OCI-LY7 (cell line): ENCODE results near the gene LCT. TPM values are rescaled to one million over a fixed set of nuclear protein-coding genes. Genes with fewer than 3 reads are reported as not detected.
"Not testable (repeated sequence)": the region's sequence is repeated elsewhere in the genome, so short reads cannot be mapped to it uniquely, and the experiment has no call there.

ENCODE experiments used
- BruUV-seq: library from RNA; stranded (reverse); fragments of 400-500 nt; replicated peaks from 2 replicates; lab custom pipeline; 2021; lab: Mats Ljungman, UMichigan
- CTCF ChIA-PET: fragments of 300-600 bp; sonication (Branson Sonifier 250); formaldehyde crosslinking; loops from one replicate; lab custom pipeline; 2022; ENCODE audit warnings: antibody characterized with exemption; ENCODE audit not compliant: unreplicated experiment; lab: Charles Lee
- POLR2A ChIA-PET: fragments of 300-600 bp; sonication (Branson Sonifier 250); formaldehyde crosslinking; loops from one replicate; lab custom pipeline; 2022; ENCODE audit warnings: antibody characterized with exemption; lab: Charles Lee
- DNase-seq: peaks from one replicate; pipeline ENCODE4 v3.0.0-alpha.2; 2015; ENCODE audit warnings: low spot score
- H2AFZ ChIP-seq: fragments of 200-600 bp; sonication (generic), shearing (Covaris generic); 2 replicates; pipeline ENCODE4 v1.6.1; 2014; ENCODE audit warnings: mild to moderate bottlenecking, antibody characterized with exemption, low read length, moderate library complexity
- H3K27ac ChIP-seq: fragments of 200-600 bp; sonication (generic); 2 replicates; pipeline ENCODE4 v1.5.1; 2014; ENCODE audit warnings: mixed run types, low read depth, mild to moderate bottlenecking, moderate library complexity, low read length, inconsistent platforms; ENCODE audit not compliant: poor library complexity, severe bottlenecking
- H3K36me3 ChIP-seq: fragments of 200-600 bp; sonication (generic); 2 replicates; pipeline ENCODE4 v1.6.1; 2014; ENCODE audit warnings: mild to moderate bottlenecking, antibody characterized with exemption, low read length, moderate library complexity, mixed read lengths; ENCODE audit not compliant: insufficient read depth
- H3K4me1 ChIP-seq: fragments of 200-600 bp; sonication (generic); 2 replicates; pipeline ENCODE4 v1.5.1; 2014; ENCODE audit warnings: mild to moderate bottlenecking, low read length; ENCODE audit not compliant: insufficient read depth, poor library complexity, severe bottlenecking
- H3K4me2 ChIP-seq: fragments of 200-600 bp; sonication (generic); 2 replicates; pipeline ENCODE4 v1.6.1; 2014; ENCODE audit warnings: mild to moderate bottlenecking, low read length
- H3K4me3 ChIP-seq: fragments of 200-600 bp; sonication (generic); 2 replicates; pipeline ENCODE4 v1.5.1; 2014; ENCODE audit warnings: mild to moderate bottlenecking, low read depth, low read length; ENCODE audit not compliant: poor library complexity, severe bottlenecking
- H3K79me2 ChIP-seq: fragments of 200-600 bp; sonication (generic); 2 replicates; pipeline ENCODE4 v1.6.1; 2016; ENCODE audit warnings: low read depth, mild to moderate bottlenecking, low read length, moderate library complexity, mixed read lengths; ENCODE audit not compliant: insufficient read depth
- H3K9me2 ChIP-seq: fragments of 200-600 bp; sonication (generic); 2 replicates; pipeline ENCODE4 v1.6.1; 2016; ENCODE audit warnings: mild to moderate bottlenecking, low read length, mixed read lengths; ENCODE audit not compliant: insufficient read depth
- H3K9me3 ChIP-seq: fragments of 200-600 bp; sonication (generic); 2 replicates; pipeline ENCODE4 v1.6.1; 2014; ENCODE audit warnings: mild to moderate bottlenecking, mixed run types, low read length, mixed read lengths
- H4K20me1 ChIP-seq: fragments of 200-600 bp; sonication (generic); 2 replicates; pipeline ENCODE4 v1.6.1; 2014; ENCODE audit warnings: mild to moderate bottlenecking, antibody characterized with exemption, low read length, moderate library complexity, mixed read lengths; ENCODE audit not compliant: insufficient read depth
- EZH2phosphoT487 ChIP-seq: fragments of 200-600 bp; sonication (generic); IDR thresholded peaks from 2 replicates; pipeline ENCODE4 v1.6.1; 2018; ENCODE audit warnings: low read depth, borderline replicate concordance, mild to moderate bottlenecking, mixed run types, antibody characterized with exemption, low read length, moderate library complexity, mixed read lengths
- intact Hi-C: fragments of 100-400 bp; cut with micrococcal nuclease; formaldehyde crosslinking; loops from one replicate; pipeline ENCODE4 v1.10.0; 2022; ENCODE audit not compliant: unreplicated experiment
- total RNA-seq, 2 experiments: library from RNA; depleted of rRNA in 1 of 2; stranded (reverse); fragments of >200 nt in 1 of 2; shearing (Covaris generic) in 1 of 2; gene quantifications; 2 replicates each; pipeline ENCODE4 v1.2.3, GENCODE V29; 2014 to 2022
- TF ChIP-seq, protein P1 (sequence below): fragments of 200-600 bp; sonication (generic); conservative IDR thresholded peaks from 2 replicates; pipeline ENCODE4 v1.5.1; 2014; ENCODE audit warnings: mild to moderate bottlenecking, antibody characterized with exemption, low read length, moderate library complexity, mixed read lengths

LCT gene
- total RNA-seq, 2 experiments from 2014 or later, result 0.15 to 0.54 TPM

DNA sequence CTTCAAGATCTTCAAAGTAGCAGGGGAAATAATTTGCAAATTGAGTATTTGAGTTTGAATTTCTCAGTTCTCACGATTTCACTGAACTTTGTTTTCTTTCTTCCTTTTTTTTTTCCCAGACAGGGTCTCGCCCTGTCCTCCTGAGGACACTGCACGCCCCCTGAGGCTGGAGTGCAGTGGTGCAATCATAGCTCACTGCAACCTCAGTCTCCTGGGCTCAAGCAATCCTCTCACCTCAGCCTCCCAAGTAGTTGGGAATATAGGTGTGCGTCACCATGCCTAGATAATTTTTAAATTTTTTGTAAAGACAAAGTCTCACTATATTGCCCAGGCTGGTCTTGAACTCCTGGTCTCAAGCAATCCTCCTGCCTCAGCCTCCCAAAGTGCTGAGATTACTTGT is 41.3 kb downstream of the LCT start:
- H3K4me1 ChIP-seq, CTCF ChIA-PET, H3K36me3 ChIP-seq, H3K79me2 ChIP-seq, H3K9me2 ChIP-seq, H3K27ac ChIP-seq, H3K4me3 ChIP-seq, H4K20me1 ChIP-seq, H2AFZ ChIP-seq, BruUV-seq, H3K4me2 ChIP-seq: not testable (repeated sequence)
- H3K9me3 ChIP-seq, result peaks cover 11% of the 10 kb centered on the region
- DNase-seq, result peak; percentile 43
- intact Hi-C loops, result loop anchor here (5.0 kb wide), 3 partner anchors 323 to 808 kb away; no protein-coding TSS in a partner anchor
- POLR2A ChIA-PET, result interaction anchor here (0.6 to 1.3 kb wide), 3 partner anchors 12 to 33 kb away, joined by 3 to 6 read pairs (median 4); no protein-coding TSS in a partner anchor
- TF ChIP-seq, protein P1, sequence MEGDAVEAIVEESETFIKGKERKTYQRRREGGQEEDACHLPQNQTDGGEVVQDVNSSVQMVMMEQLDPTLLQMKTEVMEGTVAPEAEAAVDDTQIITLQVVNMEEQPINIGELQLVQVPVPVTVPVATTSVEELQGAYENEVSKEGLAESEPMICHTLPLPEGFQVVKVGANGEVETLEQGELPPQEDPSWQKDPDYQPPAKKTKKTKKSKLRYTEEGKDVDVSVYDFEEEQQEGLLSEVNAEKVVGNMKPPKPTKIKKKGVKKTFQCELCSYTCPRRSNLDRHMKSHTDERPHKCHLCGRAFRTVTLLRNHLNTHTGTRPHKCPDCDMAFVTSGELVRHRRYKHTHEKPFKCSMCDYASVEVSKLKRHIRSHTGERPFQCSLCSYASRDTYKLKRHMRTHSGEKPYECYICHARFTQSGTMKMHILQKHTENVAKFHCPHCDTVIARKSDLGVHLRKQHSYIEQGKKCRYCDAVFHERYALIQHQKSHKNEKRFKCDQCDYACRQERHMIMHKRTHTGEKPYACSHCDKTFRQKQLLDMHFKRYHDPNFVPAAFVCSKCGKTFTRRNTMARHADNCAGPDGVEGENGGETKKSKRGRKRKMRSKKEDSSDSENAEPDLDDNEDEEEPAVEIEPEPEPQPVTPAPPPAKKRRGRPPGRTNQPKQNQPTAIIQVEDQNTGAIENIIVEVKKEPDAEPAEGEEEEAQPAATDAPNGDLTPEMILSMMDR, result peak; percentile 66

DNA sequence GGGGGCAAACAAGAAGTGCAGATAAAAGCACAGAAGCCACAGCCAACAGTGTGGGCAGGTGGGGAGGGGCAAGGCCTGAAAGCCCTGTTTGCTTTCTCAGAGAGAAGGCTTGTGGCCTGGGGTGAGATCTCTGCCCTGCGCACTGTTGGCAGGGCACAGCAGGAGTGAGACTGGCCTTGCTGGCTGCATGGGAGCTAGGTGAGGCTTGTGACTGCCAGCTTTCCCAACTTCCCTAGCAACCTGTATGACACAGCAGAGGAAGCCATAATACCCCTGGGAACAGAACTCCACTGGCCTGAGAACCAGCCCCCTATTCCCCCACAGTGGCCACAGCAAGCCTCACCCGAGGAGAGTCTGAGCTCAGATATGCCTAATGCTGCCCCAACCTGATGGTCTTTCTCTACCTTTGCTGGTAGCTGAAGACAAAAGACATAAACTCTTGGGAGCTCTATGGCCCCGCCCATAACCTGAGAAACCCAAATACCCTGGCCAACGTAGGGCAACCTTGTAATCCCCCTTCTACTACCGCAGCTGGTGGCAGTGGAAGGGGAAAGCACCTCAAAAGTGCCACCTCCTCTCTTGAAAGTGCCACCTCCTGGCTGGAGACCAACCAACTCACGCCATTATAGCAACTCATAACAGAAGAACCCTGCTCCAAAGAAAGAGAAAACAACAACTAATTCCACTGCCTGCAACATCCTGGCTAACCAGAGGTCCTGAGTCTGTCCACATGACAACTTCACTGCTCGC is 44.4 kb downstream of the LCT start:
- H3K9me2 ChIP-seq, result no peaks in the 10 kb centered on the region
- ChIA-PET CTCF (no interaction called here), POLR2A (interaction anchor here (0.6 kb wide), 1 partner anchor 646 kb away, joined by 4 read pairs; no protein-coding TSS in a partner anchor)
- no TSS peak for BruUV-seq
- no peak overlapping the region for H3K4me2 ChIP-seq
- H3K79me2 ChIP-seq, result no peaks in the 10 kb centered on the region
- no peak overlapping the region for H2AFZ ChIP-seq
- no peak for TF ChIP-seq EZH2phosphoT487
- TF ChIP-seq, protein P1, result no peak
- no peaks in the 10 kb centered on the region for H4K20me1 ChIP-seq
- no peaks in the 10 kb centered on the region; the same call in 1 of the 2 replicates for H3K36me3 ChIP-seq
- intact Hi-C loops, result no loop called here
- H3K27ac ChIP-seq, result no peak overlapping the region
- no peak overlapping the region for H3K4me3 ChIP-seq
- no peak for DNase-seq
- H3K4me1 ChIP-seq, result peaks cover 9% of the 10 kb centered on the region
- no peaks in the 10 kb centered on the region for H3K9me3 ChIP-seq
